Mammary epithelial cell (primary cell): Measurements from ENCODE around the gene COL18A1.

Experiments
- EZH2 ChIP-seq: IDR thresholded peaks from 2 replicates; pipeline ENCODE4 v1.6.1; 2012; ENCODE audit warnings: low read length, inconsistent platforms, borderline replicate concordance
- TF ChIP-seq, protein P1 (sequence below), 2 donors: IDR thresholded peaks in 1 of 2; conservative IDR thresholded peaks in 1 of 2; 2 replicates each; pipeline ENCODE4 v1.5.1; 2011 to 2012; ENCODE audit warnings: inconsistent platforms in 2 of 2, low read length in 2 of 2, mild to moderate bottlenecking in 2 of 2, control low read depth in 1 of 2, low read depth in 1 of 2; ENCODE audit not compliant: insufficient read depth in 1 of 2; ENCODE audit errors: extremely low read depth in 1 of 2

DNA sequence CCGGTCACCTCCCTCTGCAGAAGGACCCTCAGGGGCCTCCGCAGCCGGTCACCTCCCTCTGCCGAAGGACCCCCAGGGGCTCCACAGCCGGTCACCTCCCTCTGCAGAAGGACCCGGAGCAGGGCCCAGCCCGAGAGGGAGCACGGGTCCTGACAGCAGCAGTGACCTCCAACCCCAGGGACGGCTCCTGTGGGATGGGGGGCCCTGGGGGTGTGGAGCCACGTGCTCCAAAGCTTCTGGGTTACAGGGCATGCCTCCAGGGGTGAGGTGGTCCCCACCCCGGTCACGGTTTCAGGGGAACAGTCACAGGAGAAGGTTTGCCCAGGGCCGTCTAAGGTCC lies 97.0 kb downstream of the COL18A1 start:
- TF ChIP-seq, protein P1, sequence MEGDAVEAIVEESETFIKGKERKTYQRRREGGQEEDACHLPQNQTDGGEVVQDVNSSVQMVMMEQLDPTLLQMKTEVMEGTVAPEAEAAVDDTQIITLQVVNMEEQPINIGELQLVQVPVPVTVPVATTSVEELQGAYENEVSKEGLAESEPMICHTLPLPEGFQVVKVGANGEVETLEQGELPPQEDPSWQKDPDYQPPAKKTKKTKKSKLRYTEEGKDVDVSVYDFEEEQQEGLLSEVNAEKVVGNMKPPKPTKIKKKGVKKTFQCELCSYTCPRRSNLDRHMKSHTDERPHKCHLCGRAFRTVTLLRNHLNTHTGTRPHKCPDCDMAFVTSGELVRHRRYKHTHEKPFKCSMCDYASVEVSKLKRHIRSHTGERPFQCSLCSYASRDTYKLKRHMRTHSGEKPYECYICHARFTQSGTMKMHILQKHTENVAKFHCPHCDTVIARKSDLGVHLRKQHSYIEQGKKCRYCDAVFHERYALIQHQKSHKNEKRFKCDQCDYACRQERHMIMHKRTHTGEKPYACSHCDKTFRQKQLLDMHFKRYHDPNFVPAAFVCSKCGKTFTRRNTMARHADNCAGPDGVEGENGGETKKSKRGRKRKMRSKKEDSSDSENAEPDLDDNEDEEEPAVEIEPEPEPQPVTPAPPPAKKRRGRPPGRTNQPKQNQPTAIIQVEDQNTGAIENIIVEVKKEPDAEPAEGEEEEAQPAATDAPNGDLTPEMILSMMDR (conservative IDR thresholded peaks at IDR 0.05 in 1 of 2, IDR thresholded peaks at IDR 0.05 in 1 of 2; ENCODE audit: extremely low read depth in 1 of 2, insufficient read depth in 1 of 2, low read depth in 1 of 2, low read length in 2 of 2), result no peak
- TF ChIP-seq EZH2, result no peak
